ENCODE measurements around the gene ENTPD6.

ENTPD6 gene

GRCh38 chr20:25203089-25203488, 7.6 kb downstream of the ENTPD6 start:
- no peaks in the 10 kb centered on the region for H3K9me3 ChIP-seq (ENCODE audit: control insufficient read depth, low read length)
- no peaks in the 10 kb centered on the region for H3K36me3 ChIP-seq (ENCODE audit: control insufficient read depth, insufficient read depth, low read length, severe bottlenecking)
- no peaks in the 10 kb centered on the region for H3K27me3 ChIP-seq (replicated peaks; ENCODE audit: control insufficient read depth, insufficient read depth, low read length)
- peaks cover 21% of the 10 kb centered on the region for H3K4me1 ChIP-seq (ENCODE audit: control insufficient read depth, insufficient read depth, low read length)
- H3K9ac ChIP-seq (ENCODE audit: low read length), result no peak overlapping the region
- no peak overlapping the region for H3K4me3 ChIP-seq (ENCODE audit: low read length)
- no peak for DNase-seq (ENCODE audit: low read depth)

DNA sequence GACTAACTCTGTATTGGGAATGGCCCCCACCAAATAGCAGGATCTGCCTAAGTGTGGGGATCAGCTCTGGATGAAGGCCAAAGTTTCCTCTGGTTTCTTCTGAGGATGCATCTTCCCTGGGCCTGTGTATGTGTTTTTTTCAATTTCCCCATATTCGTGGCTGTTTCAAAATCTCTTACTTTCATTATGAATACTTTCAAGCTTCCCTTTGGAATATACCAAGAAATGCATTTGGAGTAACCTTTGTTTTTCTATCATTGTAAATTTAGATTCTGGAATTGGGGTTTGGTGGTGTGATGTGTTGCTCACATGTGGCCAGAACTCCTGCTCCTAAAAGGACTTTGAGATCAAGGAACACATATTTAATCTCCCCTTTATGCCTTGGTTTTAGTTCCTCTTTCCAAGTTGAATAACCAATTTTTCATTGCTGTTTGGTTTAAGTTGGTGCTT, 8.4 kb downstream of the ENTPD6 start:
- Histone ChIP-seq H3K36me3 (ENCODE audit: control insufficient read depth, insufficient read depth, low read length, severe bottlenecking) (no peaks in the 10 kb centered on the region), H3K4me1 (ENCODE audit: control insufficient read depth, insufficient read depth, low read length) (peaks cover 20% of the 10 kb centered on the region), H3K9me3 (ENCODE audit: control insufficient read depth, low read length) (no peaks in the 10 kb centered on the region), H3K27me3 (replicated peaks; ENCODE audit: control insufficient read depth, insufficient read depth, low read length) (no peaks in the 10 kb centered on the region), H3K4me3 (ENCODE audit: low read length) (no peak overlapping the region), H3K9ac (ENCODE audit: low read length) (no peak overlapping the region)
- peak; percentile 24 for DNase-seq (ENCODE audit: low read depth)

DNA sequence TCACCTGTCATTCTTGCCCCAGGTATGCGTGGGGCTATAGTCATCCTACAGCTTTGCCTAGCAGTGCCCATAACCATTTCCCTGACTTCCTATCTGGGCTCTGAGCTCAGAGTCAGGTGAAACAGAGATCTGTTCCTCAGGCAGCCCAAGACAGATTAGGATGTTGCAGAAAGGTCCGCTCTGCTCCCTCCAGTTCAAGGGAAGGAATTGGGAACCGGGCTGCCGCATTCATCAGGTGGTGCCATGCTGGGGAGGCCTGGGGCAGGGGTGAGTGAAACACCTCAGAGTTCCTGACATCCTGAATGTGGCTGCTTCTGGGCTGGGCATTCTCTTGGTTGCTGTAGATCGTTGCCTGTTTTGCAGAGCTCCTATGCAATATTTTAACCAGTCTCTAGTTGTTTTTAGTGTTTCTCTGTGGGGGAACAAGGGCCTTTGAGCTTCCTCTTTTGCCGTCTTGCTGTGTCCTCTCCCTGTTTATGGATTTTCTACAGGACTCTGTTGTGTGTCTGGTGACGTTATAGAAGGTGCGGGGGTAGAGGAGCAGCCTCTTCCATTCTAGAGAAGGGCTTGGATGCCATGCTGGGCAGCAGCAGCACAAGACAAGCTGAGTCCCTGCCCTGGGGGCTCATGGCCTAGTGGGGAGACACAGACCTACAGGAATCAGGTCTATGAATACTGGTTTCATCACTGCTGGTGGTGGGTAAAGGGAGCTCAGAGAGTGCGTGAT, 9.2 kb downstream of the ENTPD6 start:
- H3K4me3 ChIP-seq (ENCODE audit: low read length), result no peak overlapping the region
- H3K27me3 ChIP-seq (replicated peaks; ENCODE audit: control insufficient read depth, insufficient read depth, low read length), result no peaks in the 10 kb centered on the region
- no peaks in the 10 kb centered on the region for H3K9me3 ChIP-seq (ENCODE audit: control insufficient read depth, low read length)
- H3K9ac ChIP-seq (ENCODE audit: low read length), result no peak overlapping the region
- H3K36me3 ChIP-seq (ENCODE audit: control insufficient read depth, insufficient read depth, low read length, severe bottlenecking), result peaks cover under 1% of the 10 kb centered on the region
- H3K4me1 ChIP-seq (ENCODE audit: control insufficient read depth, insufficient read depth, low read length), result peaks cover 13% of the 10 kb centered on the region
- no peak for DNase-seq (ENCODE audit: low read depth)

DNA sequence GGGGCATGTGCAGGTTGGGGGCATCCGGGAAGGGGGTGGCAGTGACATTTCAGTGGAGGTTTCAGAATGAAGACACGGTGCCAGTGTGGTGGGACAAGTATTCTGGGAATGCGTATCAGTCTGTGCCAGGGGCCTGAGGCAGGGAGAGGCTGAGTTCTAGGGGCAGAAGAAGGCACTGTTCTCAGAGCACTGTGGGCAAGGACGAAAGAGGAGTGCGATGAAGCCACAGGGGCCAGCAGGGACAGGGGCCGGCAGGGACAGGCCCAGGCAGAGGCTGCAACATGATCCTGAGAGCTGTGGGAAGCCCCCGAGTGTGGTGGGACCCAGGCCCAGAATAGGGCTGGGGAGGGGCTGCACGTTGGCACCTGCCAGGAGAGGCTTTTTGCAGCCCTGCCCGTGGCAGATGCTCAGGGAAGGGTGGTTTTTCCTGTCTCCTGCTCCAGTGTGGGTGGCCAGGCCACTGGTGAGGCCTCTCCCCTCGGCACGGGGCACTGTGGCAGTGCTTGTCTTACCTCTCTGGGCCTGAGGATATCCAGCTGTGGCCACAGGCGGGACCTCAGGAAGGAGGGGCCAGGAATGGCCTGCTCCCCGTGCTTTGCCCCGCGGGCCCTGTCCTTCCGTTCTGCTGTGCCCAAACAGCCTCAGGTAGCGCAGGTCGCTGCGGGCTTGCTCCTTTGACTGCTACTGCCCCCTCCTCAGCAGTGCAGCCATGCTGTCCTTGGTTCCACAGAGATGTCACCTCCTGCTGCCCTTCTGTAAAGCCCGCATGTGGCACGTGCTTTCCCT, 10.0 kb downstream of the ENTPD6 start:
- H3K36me3 ChIP-seq (ENCODE audit: control insufficient read depth, insufficient read depth, low read length, severe bottlenecking), result peaks cover 8% of the 10 kb centered on the region
- H3K4me3 ChIP-seq (ENCODE audit: low read length), result no peak overlapping the region
- H3K9me3 ChIP-seq (ENCODE audit: control insufficient read depth, low read length), result no peaks in the 10 kb centered on the region

DNA sequence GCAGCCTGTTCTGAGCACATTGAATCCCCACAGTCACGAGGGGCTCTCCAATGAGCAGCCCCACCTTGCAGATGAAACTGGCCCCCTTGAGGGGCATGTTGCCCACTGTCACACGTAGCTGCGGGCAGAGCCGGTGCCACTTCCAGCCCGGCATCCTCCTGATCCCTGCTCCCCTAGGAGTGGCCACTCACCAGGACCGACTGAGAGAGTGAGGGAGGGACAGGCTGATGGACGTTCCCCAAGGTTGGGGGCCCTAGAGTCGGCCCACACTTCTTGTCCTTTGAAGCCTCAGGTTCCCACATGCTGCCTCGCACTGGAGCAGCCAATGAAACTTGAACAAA, 10.5 kb downstream of the ENTPD6 start:
- H3K4me3 ChIP-seq (ENCODE audit: low read length), result no peak overlapping the region
- DNase-seq (ENCODE audit: low read depth), result no peak
- no peak overlapping the region for H3K9ac ChIP-seq (ENCODE audit: low read length)
- no peaks in the 10 kb centered on the region for H3K27me3 ChIP-seq (replicated peaks; ENCODE audit: control insufficient read depth, insufficient read depth, low read length)
- H3K4me1 ChIP-seq (ENCODE audit: control insufficient read depth, insufficient read depth, low read length), result peaks cover 5% of the 10 kb centered on the region
- no peaks in the 10 kb centered on the region for H3K9me3 ChIP-seq (ENCODE audit: control insufficient read depth, low read length)
- peaks cover 12% of the 10 kb centered on the region for H3K36me3 ChIP-seq (ENCODE audit: control insufficient read depth, insufficient read depth, low read length, severe bottlenecking)

More for the DNA sequence above, 10.0 kb downstream of the ENTPD6 start:
- DNase-seq (ENCODE audit: low read depth), result no peak
- peaks cover 5% of the 10 kb centered on the region for H3K4me1 ChIP-seq (ENCODE audit: control insufficient read depth, insufficient read depth, low read length)
- no peak overlapping the region for H3K9ac ChIP-seq (ENCODE audit: low read length)
- H3K27me3 ChIP-seq (replicated peaks; ENCODE audit: control insufficient read depth, insufficient read depth, low read length), result no peaks in the 10 kb centered on the region

DNA sequence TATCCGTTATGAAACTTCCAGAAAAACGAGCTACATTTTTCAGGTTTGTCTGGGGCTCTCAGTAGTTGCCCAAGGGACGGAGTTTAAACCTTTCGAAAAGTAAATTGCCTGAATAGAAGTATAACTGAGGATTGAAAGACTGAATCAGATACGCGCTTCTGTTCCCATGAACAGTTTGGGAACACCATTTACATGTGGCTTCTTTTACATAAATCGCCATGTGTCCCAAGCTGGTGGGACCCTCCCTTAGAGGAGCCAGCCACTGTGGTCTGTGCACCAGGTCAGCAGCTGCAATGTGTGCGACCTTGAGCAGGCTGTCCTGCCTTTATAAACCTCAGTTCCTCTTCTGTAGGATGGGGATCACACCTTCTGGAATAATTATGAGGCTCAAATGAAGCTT, 11.0 kb downstream of the ENTPD6 start:
- Histone ChIP-seq H3K9me3 (ENCODE audit: control insufficient read depth, low read length) (no peaks in the 10 kb centered on the region), H3K4me1 (ENCODE audit: control insufficient read depth, insufficient read depth, low read length) (peaks cover 5% of the 10 kb centered on the region), H3K9ac (ENCODE audit: low read length) (no peak overlapping the region), H3K27me3 (replicated peaks; ENCODE audit: control insufficient read depth, insufficient read depth, low read length) (no peaks in the 10 kb centered on the region), H3K36me3 (ENCODE audit: control insufficient read depth, insufficient read depth, low read length, severe bottlenecking) (peaks cover 17% of the 10 kb centered on the region), H3K4me3 (ENCODE audit: low read length) (no peak overlapping the region)
- DNase-seq (ENCODE audit: low read depth), result no peak

- Histone ChIP-seq H3K36me3 (ENCODE audit: control insufficient read depth, insufficient read depth, low read length, severe bottlenecking) (peaks cover 25% of the 10 kb centered on the region), H3K9me3 (ENCODE audit: control insufficient read depth, low read length) (no peaks in the 10 kb centered on the region), H3K4me3 (ENCODE audit: low read length) (no peak overlapping the region), H3K9ac (ENCODE audit: low read length) (no peak overlapping the region), H3K4me1 (ENCODE audit: control insufficient read depth, insufficient read depth, low read length) (peaks cover 5% of the 10 kb centered on the region), H3K27me3 (replicated peaks; ENCODE audit: control insufficient read depth, insufficient read depth, low read length) (no peaks in the 10 kb centered on the region)
- no peak for DNase-seq (ENCODE audit: low read depth)
Observed at GRCh38 chr20:25207149-25207959, 11.8 kb downstream of the ENTPD6 start.

DNA sequence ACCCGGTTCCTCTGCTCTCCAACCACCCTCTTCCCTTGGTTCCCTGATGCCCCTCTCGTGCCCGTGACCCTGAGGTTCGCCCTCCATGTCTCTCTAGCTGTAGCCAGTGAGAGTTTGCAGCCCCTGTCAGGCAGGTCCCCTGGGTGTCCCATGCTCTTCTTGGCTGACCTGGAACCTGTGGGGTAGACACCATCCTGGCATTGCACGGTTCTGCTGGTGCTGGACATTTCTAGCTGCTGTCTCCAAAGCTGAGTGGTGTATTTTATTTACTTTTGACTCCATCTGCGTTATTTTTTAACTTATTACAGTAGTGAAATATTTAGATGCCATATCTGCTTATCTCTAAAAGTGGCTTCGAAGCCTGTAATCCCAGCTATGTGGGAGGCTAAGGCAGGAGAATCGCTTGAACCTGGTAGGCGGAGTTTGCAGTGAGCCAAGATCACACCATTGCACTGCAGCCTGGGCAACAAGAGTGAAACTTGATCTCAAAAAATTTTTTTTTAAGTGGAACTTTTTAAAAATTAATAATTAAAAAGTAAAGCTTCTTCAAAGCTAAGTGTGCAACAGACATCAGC, 12.5 kb downstream of the ENTPD6 start:
- H3K36me3 ChIP-seq (ENCODE audit: control insufficient read depth, insufficient read depth, low read length, severe bottlenecking), result peaks cover 29% of the 10 kb centered on the region
- H3K9ac ChIP-seq (ENCODE audit: low read length), result no peak overlapping the region
- peaks cover 5% of the 10 kb centered on the region for H3K4me1 ChIP-seq (ENCODE audit: control insufficient read depth, insufficient read depth, low read length)
- no peak overlapping the region for H3K4me3 ChIP-seq (ENCODE audit: low read length)
- no peaks in the 10 kb centered on the region for H3K27me3 ChIP-seq (replicated peaks; ENCODE audit: control insufficient read depth, insufficient read depth, low read length)
- no peaks in the 10 kb centered on the region for H3K9me3 ChIP-seq (ENCODE audit: control insufficient read depth, low read length)
- no peak for DNase-seq (ENCODE audit: low read depth)

GRCh38 chr20:25209400-25209799, 13.9 kb downstream of the ENTPD6 start:
- Histone ChIP-seq H3K36me3 (ENCODE audit: control insufficient read depth, insufficient read depth, low read length, severe bottlenecking) (peaks cover 43% of the 10 kb centered on the region), H3K27me3 (replicated peaks; ENCODE audit: control insufficient read depth, insufficient read depth, low read length) (no peaks in the 10 kb centered on the region), H3K4me1 (ENCODE audit: control insufficient read depth, insufficient read depth, low read length) (no peaks in the 10 kb centered on the region), H3K4me3 (ENCODE audit: low read length) (no peak overlapping the region), H3K9me3 (ENCODE audit: control insufficient read depth, low read length) (no peaks in the 10 kb centered on the region), H3K9ac (ENCODE audit: low read length) (no peak overlapping the region)
- DNase-seq (ENCODE audit: low read depth), result no peak

DNA sequence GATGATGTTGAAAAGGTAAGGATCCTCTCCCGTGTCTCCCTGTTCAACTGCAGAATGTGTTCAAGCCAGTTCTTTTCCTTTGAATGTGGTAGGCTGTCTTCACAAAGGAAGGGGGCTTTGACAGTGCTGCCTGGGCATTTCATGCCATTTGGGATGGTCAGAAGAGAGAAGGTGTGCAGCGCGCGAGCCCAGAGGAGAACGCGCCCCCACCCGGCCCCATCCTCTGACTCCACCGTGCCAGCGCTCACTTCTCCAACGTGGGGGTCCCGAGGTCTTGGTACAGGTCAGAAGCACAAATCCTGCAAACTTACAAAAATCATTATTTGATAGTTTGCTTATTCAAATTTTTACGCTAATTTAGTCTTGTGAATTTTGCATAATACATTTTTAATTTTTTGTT, 14.4 kb downstream of the ENTPD6 start:
- H3K9me3 ChIP-seq (ENCODE audit: control insufficient read depth, low read length), result no peaks in the 10 kb centered on the region
- peaks cover 48% of the 10 kb centered on the region for H3K36me3 ChIP-seq (ENCODE audit: control insufficient read depth, insufficient read depth, low read length, severe bottlenecking)
- no peak overlapping the region for H3K4me3 ChIP-seq (ENCODE audit: low read length)

DNA sequence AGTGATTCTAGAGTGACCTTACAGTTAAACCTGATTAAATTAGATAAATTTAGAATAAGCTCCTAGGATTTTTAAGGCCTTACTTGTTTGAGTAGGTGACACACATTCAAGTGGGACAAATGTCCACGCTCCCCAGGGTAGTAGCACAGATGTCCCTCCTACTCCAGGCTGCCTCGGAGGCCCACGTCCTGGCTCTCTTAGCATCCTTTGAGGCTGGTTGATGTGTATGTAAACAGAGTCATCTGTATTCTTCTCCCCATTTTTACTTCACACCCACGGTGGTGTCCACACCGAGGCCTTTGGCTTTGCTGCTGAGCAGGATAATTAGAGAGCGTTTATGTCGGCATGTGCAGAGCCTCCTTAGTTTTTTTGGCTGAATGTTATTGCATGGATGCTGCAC, 15.8 kb downstream of the ENTPD6 start:
- no peak overlapping the region for H3K4me3 ChIP-seq (ENCODE audit: low read length)

More for the DNA sequence above, 14.4 kb downstream of the ENTPD6 start:
- no peaks in the 10 kb centered on the region for H3K27me3 ChIP-seq (replicated peaks; ENCODE audit: control insufficient read depth, insufficient read depth, low read length)
- DNase-seq (ENCODE audit: low read depth), result no peak
- no peak overlapping the region for H3K9ac ChIP-seq (ENCODE audit: low read length)
- no peaks in the 10 kb centered on the region for H3K4me1 ChIP-seq (ENCODE audit: control insufficient read depth, insufficient read depth, low read length)

More for the DNA sequence above, 15.8 kb downstream of the ENTPD6 start:
- no peaks in the 10 kb centered on the region for H3K27me3 ChIP-seq (replicated peaks; ENCODE audit: control insufficient read depth, insufficient read depth, low read length)
- H3K4me1 ChIP-seq (ENCODE audit: control insufficient read depth, insufficient read depth, low read length), result no peaks in the 10 kb centered on the region
- no peak overlapping the region for H3K9ac ChIP-seq (ENCODE audit: low read length)
- no peaks in the 10 kb centered on the region for H3K9me3 ChIP-seq (ENCODE audit: control insufficient read depth, low read length)
- peaks cover 61% of the 10 kb centered on the region for H3K36me3 ChIP-seq (ENCODE audit: control insufficient read depth, insufficient read depth, low read length, severe bottlenecking)
- DNase-seq (ENCODE audit: low read depth), result no peak
